Measurements from ENCODE around the gene CTDSP1. TPM values are rescaled to one million over a fixed set of nuclear protein-coding genes. Genes with fewer than 3 reads are reported as not detected.

The CTDSP1 gene
- total RNA-seq, 1 donor from 2014 or later, result 114 TPM

GRCh38 chr2:218404351-218405085 is 4.8 kb downstream of the CTDSP1 start:
- no peak for DNase-seq (ENCODE audit: low spot score)
- peaks cover 36% of the 10 kb centered on the region for H3K4me1 Mint-ChIP-seq (ENCODE audit: low read depth)
- H3K36me3 Mint-ChIP-seq (ENCODE audit: low read depth), result peaks cover 47% of the 10 kb centered on the region
- peak overlapping the region; percentile 6 for H3K27ac Mint-ChIP-seq
- no peaks in the 10 kb centered on the region for H3K9me3 Mint-ChIP-seq
- no peak overlapping the region for H3K4me3 Mint-ChIP-seq (ENCODE audit: low read depth)
- intact Hi-C loops (cut with micrococcal nuclease), result loop anchor here (5.0 to 10.0 kb wide), 4 partner anchors 63 to 850 kb away; partner anchors contain the start of genes TUBA4A and TUBA4B
- no peaks in the 10 kb centered on the region for H3K27me3 Mint-ChIP-seq (ENCODE audit: low read depth)

- no peaks in the 10 kb centered on the region for H3K27me3 Mint-ChIP-seq (ENCODE audit: low read depth)
- H3K27ac Mint-ChIP-seq, result peak overlapping the region; percentile 78
- intact Hi-C loops (cut with micrococcal nuclease), result loop anchor here (5.0 to 10.0 kb wide), 4 partner anchors 62 to 850 kb away; partner anchors contain the start of genes TUBA4A and TUBA4B
- peaks cover 47% of the 10 kb centered on the region for H3K36me3 Mint-ChIP-seq (ENCODE audit: low read depth)
- no peaks in the 10 kb centered on the region for H3K9me3 Mint-ChIP-seq
- H3K4me3 Mint-ChIP-seq (ENCODE audit: low read depth), result peak overlapping the region; percentile 76
- peaks cover 36% of the 10 kb centered on the region for H3K4me1 Mint-ChIP-seq (ENCODE audit: low read depth)
- DNase-seq (ENCODE audit: low spot score), result no peak
These were observed 5.5 kb downstream of the CTDSP1 start for GRCh38 chr2:218405086-218405745.

DNA sequence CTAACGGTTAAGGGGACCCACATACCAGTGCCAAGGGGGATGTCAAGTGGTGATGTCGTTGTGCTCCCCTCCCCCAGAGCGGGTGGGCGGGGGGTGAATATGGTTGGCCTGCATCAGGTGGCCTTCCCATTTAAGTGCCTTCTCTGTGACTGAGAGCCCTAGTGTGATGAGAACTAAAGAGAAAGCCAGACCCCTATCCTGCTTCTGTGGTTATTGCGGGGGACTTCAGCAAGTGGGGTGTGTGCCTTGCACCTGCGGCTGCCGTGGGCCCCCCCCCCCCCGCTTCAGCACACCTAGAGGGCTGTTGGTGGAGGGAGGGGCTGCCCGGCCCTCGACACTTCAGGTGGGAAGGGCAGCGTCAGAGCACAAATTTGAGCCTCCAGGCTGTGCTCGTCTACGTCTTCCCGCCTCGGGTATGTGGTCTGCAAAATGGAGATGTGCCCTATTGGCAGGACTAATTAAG is 6.1 kb downstream of the CTDSP1 start:
- peaks cover 36% of the 10 kb centered on the region for H3K4me1 Mint-ChIP-seq (ENCODE audit: low read depth)
- H3K9me3 Mint-ChIP-seq, result no peaks in the 10 kb centered on the region
- DNase-seq (ENCODE audit: low spot score), result no peak
- H3K4me3 Mint-ChIP-seq (ENCODE audit: low read depth), result peak overlapping the region; percentile 76
- peak overlapping the region; percentile 78 for H3K27ac Mint-ChIP-seq
- peaks cover 47% of the 10 kb centered on the region for H3K36me3 Mint-ChIP-seq (ENCODE audit: low read depth)
- intact Hi-C loops (cut with micrococcal nuclease), result loop anchor here (1.0 to 10.0 kb wide), 6 partner anchors 9 to 849 kb away; partner anchors contain the start of genes CNOT9, TUBA4A, TUBA4B and USP37
- H3K27me3 Mint-ChIP-seq (ENCODE audit: low read depth), result no peaks in the 10 kb centered on the region

GRCh38 chr2:218406209-218406948 is 6.7 kb downstream of the CTDSP1 start:
- Mint-ChIP-seq H3K4me3 (ENCODE audit: low read depth) (peak overlapping the region; percentile 76), H3K27ac (peak overlapping the region; percentile 81), H3K9me3 (no peaks in the 10 kb centered on the region), H3K36me3 (ENCODE audit: low read depth) (peaks cover 43% of the 10 kb centered on the region), H3K4me1 (ENCODE audit: low read depth) (peaks cover 36% of the 10 kb centered on the region), H3K27me3 (ENCODE audit: low read depth) (no peaks in the 10 kb centered on the region)
- intact Hi-C loops (cut with micrococcal nuclease), result loop anchor here (1.0 to 10.0 kb wide), 6 partner anchors 10 to 848 kb away; partner anchors contain the start of genes CNOT9, TUBA4A, TUBA4B and USP37
- peak; percentile 91 for DNase-seq (ENCODE audit: low spot score)

DNA sequence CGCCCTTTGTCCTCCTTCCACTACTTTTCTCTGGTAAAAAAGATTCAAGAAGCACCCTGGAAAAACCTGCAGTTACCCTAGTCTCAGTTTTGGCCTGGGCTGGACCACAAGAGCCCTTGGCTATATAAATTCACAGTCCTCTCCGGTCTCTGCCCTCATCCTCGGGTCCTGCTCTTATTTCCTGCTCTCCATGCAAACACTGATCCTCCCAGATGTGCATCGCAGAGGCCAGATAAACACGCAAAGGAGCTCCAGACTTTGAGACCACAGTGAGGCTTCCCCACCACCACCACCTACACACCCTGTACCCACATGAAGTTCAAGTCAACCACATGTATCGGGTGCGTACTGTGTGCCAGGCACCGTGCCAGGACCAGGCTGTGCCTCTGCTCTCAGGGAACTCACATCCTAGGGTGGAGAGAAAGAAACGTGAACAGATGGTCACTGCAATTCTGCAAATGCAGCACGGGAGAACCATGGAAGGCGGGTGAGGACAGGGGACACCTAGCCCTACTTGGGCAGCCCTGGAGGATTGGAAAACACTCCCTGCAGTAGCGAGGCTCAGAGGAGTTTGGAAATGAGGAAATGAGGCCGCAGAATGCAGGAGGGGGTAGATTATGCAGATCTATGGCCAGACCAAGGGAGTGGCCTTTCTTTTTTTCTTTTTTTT is 7.4 kb downstream of the CTDSP1 start:
- Mint-ChIP-seq H3K4me1 (ENCODE audit: low read depth) (peaks cover 33% of the 10 kb centered on the region), H3K36me3 (ENCODE audit: low read depth) (peaks cover 37% of the 10 kb centered on the region), H3K4me3 (ENCODE audit: low read depth) (peak overlapping the region; percentile 70), H3K9me3 (no peaks in the 10 kb centered on the region), H3K27ac (peak overlapping the region; percentile 81), H3K27me3 (ENCODE audit: low read depth) (no peaks in the 10 kb centered on the region)
- peak; percentile 41 for DNase-seq (ENCODE audit: low spot score)
- intact Hi-C loops (cut with micrococcal nuclease), result loop anchor here (1.0 to 10.0 kb wide), 6 partner anchors 11 to 848 kb away; partner anchors contain the start of genes CNOT9, TUBA4A, TUBA4B and USP37

- Mint-ChIP-seq H3K4me1 (ENCODE audit: low read depth) (peaks cover 39% of the 10 kb centered on the region), H3K27ac (no peak overlapping the region), H3K4me3 (ENCODE audit: low read depth) (no peak overlapping the region), H3K36me3 (ENCODE audit: low read depth) (peaks cover 31% of the 10 kb centered on the region), H3K27me3 (ENCODE audit: low read depth) (no peaks in the 10 kb centered on the region), H3K9me3 (no peaks in the 10 kb centered on the region)
- intact Hi-C loops (cut with micrococcal nuclease), result loop anchor here (5.0 to 10.0 kb wide), 4 partner anchors 60 to 847 kb away; partner anchors contain the start of genes TUBA4A and TUBA4B
- DNase-seq (ENCODE audit: low spot score), result no peak
These were observed 8.0 kb downstream of the CTDSP1 start for GRCh38 chr2:218407717-218408116.

DNA sequence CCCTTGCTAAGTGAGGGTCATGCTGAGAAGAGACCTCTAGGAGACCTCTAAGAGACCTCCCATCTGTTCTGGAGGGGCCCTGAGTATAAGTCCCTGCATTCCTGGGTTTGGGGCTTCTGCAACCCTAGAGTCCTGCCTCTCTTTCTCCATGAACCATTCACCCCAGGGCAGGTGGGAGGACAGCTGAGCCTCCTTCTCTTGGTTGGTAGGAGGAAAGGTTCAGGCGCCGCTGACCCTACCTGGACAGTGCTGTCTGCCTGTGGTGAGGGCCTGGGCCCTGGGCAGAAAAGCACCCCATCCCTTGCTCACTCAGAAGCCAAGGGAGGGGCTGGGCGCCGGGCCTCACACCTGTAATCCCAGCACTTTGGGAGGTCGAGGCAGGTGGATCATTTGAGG is 18.7 kb downstream of the CTDSP1 start:
- H3K27me3 Mint-ChIP-seq (ENCODE audit: low read depth), result no peaks in the 10 kb centered on the region
- intact Hi-C loops (cut with micrococcal nuclease), result no loop called here
- no peak overlapping the region for H3K27ac Mint-ChIP-seq
- no peaks in the 10 kb centered on the region for H3K9me3 Mint-ChIP-seq
- H3K36me3 Mint-ChIP-seq (ENCODE audit: low read depth), result no peaks in the 10 kb centered on the region
- no peak overlapping the region for H3K4me3 Mint-ChIP-seq (ENCODE audit: low read depth)
- no peaks in the 10 kb centered on the region for H3K4me1 Mint-ChIP-seq (ENCODE audit: low read depth)
- no peak for DNase-seq (ENCODE audit: low spot score)

DNA sequence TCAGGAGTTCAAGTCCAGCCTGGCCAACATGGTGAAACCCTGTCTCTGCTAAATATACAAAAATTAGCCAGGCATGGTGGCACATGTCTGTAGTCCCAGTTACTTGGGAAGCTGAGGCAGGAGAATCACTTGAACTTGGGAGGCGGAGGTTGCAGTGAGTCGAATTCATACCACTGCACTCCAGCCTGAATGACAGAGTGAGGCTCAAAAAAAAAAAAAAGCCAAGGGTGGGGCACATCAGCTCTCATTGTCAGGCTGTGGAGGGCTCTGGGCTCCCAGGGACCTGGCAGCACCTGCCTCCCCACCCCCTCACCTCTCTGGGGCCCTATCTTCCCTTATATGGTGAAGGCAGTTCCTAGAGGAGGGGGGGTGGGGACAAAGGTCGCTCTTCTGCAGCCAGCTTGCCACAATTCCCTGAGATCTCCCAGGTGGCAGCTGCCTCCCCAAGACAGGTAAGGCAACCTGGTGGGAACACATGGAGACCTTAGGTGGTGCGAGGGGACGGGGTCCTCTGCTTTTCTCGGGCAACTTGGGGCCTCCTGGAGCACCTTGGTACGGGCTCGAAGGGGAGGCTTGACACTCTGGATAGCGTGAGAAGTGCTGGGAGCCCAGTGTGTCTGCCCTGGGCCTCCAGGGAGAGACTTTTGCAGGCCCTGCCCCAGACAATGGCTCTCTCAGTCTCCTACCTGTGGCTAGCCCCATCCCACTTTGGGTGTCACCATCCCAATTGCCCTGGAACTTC is 19.2 kb downstream of the CTDSP1 start, which contains the start of gene VIL1:
Gene VIL1, plus strand, starts transcription at position 407 of the 742 bp plus-strand sequence. CDS start 4,656 bp downstream, outside the sequence.
- Mint-ChIP-seq H3K36me3 (ENCODE audit: low read depth) (no peaks in the 10 kb centered on the region), H3K27me3 (ENCODE audit: low read depth) (no peaks in the 10 kb centered on the region), H3K27ac (no peak within 1 kb of the TSS), H3K4me3 (ENCODE audit: low read depth) (no peak within 1 kb of the TSS), H3K4me1 (ENCODE audit: low read depth) (no peaks in the 10 kb centered on the region), H3K9me3 (no peaks in the 10 kb centered on the region)
- intact Hi-C loops (cut with micrococcal nuclease), result no loop called here
- no peak for DNase-seq (ENCODE audit: low spot score)

- Mint-ChIP-seq H3K27ac (no peak overlapping the region), H3K36me3 (ENCODE audit: low read depth) (no peaks in the 10 kb centered on the region), H3K4me1 (ENCODE audit: low read depth) (no peaks in the 10 kb centered on the region), H3K9me3 (no peaks in the 10 kb centered on the region), H3K4me3 (ENCODE audit: low read depth) (no peak overlapping the region), H3K27me3 (ENCODE audit: low read depth) (no peaks in the 10 kb centered on the region)
- no peak for DNase-seq (ENCODE audit: low spot score)
- intact Hi-C loops (cut with micrococcal nuclease), result no loop called here
These were observed 20.1 kb downstream of the CTDSP1 start for GRCh38 chr2:218419630-218420216.

- no peak for DNase-seq (ENCODE audit: low spot score)
- Mint-ChIP-seq H3K36me3 (ENCODE audit: low read depth) (no peaks in the 10 kb centered on the region), H3K4me3 (ENCODE audit: low read depth) (no peak overlapping the region), H3K4me1 (ENCODE audit: low read depth) (no peaks in the 10 kb centered on the region), H3K9me3 (no peaks in the 10 kb centered on the region), H3K27me3 (ENCODE audit: low read depth) (no peaks in the 10 kb centered on the region), H3K27ac (no peak overlapping the region)
- intact Hi-C loops (cut with micrococcal nuclease), result no loop called here
These were observed 21.4 kb downstream of the CTDSP1 start for GRCh38 chr2:218421027-218421426.

DNA sequence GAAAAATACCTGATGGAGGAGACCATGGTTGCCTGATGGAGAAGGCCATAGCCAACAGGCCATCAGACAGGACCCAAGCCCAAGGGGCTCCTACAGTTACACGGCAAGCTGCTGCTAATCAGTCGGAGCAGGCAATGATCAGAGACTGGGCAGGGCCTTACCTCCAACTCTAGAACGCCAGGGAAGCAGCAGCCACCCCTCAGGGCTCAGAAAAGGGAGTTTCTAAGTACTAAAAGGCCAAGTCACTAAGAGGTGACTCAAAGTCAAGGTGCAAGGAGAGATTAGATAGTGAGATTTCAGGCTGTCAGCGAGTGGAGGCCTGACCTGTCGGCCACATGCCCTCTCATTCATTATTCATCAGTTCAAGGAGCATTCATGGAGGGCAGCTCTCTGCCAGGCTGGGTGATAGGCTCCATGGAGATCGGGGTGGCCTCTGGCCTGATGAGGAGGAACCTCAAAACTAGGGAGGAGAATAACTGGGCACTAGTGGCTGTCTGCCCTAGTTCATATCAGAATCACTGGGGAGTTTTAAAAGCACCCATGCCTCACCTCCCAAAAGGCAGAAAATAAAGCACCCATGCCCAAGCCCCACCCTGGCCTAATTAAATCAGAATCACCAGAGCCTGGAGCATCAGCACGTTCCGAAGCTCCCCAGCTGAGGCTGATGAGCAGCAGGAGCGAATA is 22.9 kb downstream of the CTDSP1 start:
- no peaks in the 10 kb centered on the region for H3K27me3 Mint-ChIP-seq (ENCODE audit: low read depth)
- no peak overlapping the region for H3K4me3 Mint-ChIP-seq (ENCODE audit: low read depth)
- H3K4me1 Mint-ChIP-seq (ENCODE audit: low read depth), result no peaks in the 10 kb centered on the region
- intact Hi-C loops (cut with micrococcal nuclease), result no loop called here
- no peaks in the 10 kb centered on the region for H3K9me3 Mint-ChIP-seq
- no peaks in the 10 kb centered on the region for H3K36me3 Mint-ChIP-seq (ENCODE audit: low read depth)
- DNase-seq (ENCODE audit: low spot score), result no peak
- no peak overlapping the region for H3K27ac Mint-ChIP-seq

Data from activated T-helper 2 cell treated with anti-CD3 and anti-CD28 coated beads, Interferon-gamma antibody, Interleukin-2, Interleukin-4, amounts not matched to agents 10 μg/mL and 5 μg/mL and 100 μg/mL, durations not matched to agents 14 hours and 24 hours and 36 hours (primary cell).